ENCODE measurements around the gene LAIR2.

Gene LAIR2

DNA sequence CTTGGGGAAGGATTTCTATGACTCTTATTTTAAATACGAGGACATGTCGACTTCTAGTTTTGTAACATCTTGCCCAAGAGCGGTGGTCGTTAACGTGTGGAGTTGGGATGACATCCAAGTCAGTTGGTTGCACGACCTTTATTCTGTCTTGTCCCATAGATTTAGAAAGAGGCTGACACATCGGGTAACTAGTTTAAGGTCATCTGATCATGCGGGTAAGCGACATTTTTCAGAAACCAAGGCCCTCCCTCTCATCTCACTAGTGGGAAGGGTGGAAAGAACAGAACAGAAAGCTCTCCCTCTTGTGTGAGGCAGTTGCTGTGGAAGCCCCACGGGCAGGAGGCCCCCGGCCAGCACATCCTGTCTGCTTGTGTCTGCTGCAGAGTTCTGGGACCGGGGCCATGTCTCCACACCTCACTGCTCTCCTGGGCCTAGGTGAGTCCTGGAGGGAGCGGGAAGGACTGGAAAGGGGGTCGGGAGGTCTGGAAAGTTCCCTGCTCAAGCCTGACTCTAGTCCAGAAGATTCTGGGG lies at the start of gene LAIR2:
Gene LAIR2 (plus strand): TSS at position 314 of the 531 bp plus-strand sequence. CDS start 88 bp downstream, at position 402.
- no peak within 1 kb of the TSS for H3K9ac ChIP-seq (ENCODE audit: low read length)
- H3K27me3 ChIP-seq (ENCODE audit: control insufficient read depth, insufficient read depth, low read length), result no peaks in the 10 kb centered on the region
- H3K36me3 ChIP-seq (ENCODE audit: control insufficient read depth, insufficient read depth, low read length), result no peaks in the 10 kb centered on the region
- no peak within 1 kb of the TSS for H3K27ac ChIP-seq (ENCODE audit: low read depth, low read length)
- no peak within 1 kb of the TSS for H3K4me3 ChIP-seq (ENCODE audit: low read length)
- H3K4me1 ChIP-seq (ENCODE audit: control insufficient read depth, insufficient read depth, low read length), result no peaks in the 10 kb centered on the region

- no peak overlapping the region for H3K9ac ChIP-seq (ENCODE audit: low read length)
- H3K4me3 ChIP-seq (ENCODE audit: low read length), result no peak overlapping the region
- H3K4me1 ChIP-seq (ENCODE audit: control insufficient read depth, insufficient read depth, low read length), result peaks cover 14% of the 10 kb centered on the region
- peaks cover 69% of the 10 kb centered on the region for H3K36me3 ChIP-seq (ENCODE audit: control insufficient read depth, insufficient read depth, low read length)
- no peak overlapping the region for H3K27ac ChIP-seq (ENCODE audit: low read depth, low read length)
- H3K27me3 ChIP-seq (ENCODE audit: control insufficient read depth, insufficient read depth, low read length), result no peaks in the 10 kb centered on the region
Measured at GRCh38 chr19:54453921-54454780, 48.5 kb upstream of the LAIR2 start.

DNA sequence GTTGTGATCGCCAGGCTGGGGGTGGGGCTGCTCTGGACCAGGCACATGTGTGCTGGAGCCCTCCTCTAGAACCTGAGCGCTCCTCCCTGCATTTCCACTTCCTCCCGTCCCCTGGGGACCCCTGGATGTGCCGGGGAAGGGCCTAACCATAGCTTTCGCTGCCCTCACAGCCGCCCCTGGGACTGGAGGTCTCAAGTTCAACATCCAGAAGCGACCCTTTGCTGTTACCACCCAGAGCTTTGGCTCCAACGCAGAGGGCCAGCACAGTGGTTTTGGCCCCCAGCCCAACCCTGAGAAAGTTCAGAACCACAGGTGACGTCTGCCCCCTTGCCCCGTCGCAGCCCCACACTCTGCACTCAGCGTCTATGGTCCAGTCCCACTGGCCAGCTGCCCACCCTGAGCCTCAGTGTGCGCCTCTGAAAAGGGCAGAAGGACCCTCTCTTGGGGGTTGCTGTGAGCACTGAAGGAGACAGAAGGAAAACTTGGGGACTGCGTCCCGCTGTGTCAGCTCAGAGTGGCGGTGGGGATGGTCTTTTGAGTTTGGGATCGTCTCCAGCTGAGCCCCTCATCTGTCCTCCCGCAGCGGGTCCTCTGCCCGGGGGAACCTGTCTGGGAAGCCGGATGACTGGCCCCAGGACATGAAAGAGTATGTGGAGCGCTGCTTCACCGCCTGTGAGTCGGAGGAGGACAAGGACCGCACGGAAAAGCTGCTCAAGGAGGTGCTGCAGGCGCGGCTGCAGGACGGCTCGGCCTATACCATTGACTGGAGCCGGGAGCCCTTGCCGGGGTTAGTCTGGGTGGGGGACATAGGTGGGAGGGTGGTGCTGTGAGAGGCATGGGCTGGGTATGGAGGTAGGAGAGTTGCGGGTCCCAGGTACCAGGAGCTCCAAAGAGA lies 47.6 kb upstream of the LAIR2 start:
- Histone ChIP-seq H3K27me3 (ENCODE audit: control insufficient read depth, insufficient read depth, low read length) (no peaks in the 10 kb centered on the region), H3K9ac (ENCODE audit: low read length) (no peak overlapping the region), H3K36me3 (ENCODE audit: control insufficient read depth, insufficient read depth, low read length) (peaks cover 78% of the 10 kb centered on the region), H3K4me1 (ENCODE audit: control insufficient read depth, insufficient read depth, low read length) (peaks cover 9% of the 10 kb centered on the region), H3K27ac (ENCODE audit: low read depth, low read length) (no peak overlapping the region), H3K4me3 (ENCODE audit: low read length) (no peak overlapping the region)

DNA sequence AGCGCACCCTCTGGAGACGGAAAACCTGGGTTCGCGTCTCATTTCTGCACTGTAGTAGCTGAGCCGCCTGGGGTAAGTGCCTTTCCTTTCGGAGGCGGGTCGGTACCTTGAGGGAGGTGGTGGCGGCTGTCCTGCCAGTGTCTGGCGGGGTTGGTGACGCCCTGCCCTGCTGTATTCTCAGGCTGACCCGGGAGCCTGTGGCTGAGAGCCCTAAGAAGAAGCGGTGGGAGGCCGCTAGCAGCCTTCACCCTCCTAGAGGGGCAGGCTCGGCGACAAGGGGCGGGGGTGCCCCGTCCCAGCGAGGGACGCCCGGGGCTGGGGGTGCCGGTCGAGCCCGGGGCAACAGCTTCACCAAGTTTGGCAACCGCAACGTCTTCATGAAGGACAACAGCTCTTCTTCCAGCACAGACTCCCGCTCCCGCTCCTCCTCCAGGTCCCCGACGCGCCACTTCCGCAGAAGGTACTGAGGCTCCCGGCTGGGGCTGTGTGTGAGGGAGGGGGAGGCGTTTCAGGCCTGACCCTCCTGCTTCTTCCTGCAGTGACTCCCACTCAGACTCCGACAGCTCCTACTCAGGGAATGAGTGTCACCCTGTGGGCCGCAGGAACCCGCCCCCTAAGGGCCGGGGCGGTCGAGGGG lies 46.7 kb upstream of the LAIR2 start:
- Histone ChIP-seq H3K36me3 (ENCODE audit: control insufficient read depth, insufficient read depth, low read length) (peaks cover 80% of the 10 kb centered on the region), H3K27ac (ENCODE audit: low read depth, low read length) (no peak overlapping the region), H3K4me3 (ENCODE audit: low read length) (no peak overlapping the region), H3K9ac (ENCODE audit: low read length) (no peak overlapping the region), H3K27me3 (ENCODE audit: control insufficient read depth, insufficient read depth, low read length) (no peaks in the 10 kb centered on the region), H3K4me1 (ENCODE audit: control insufficient read depth, insufficient read depth, low read length) (peaks cover 3% of the 10 kb centered on the region)

- H3K36me3 ChIP-seq (ENCODE audit: control insufficient read depth, insufficient read depth, low read length), result peaks cover 81% of the 10 kb centered on the region
- no peak overlapping the region for H3K4me3 ChIP-seq (ENCODE audit: low read length)
- H3K27me3 ChIP-seq (ENCODE audit: control insufficient read depth, insufficient read depth, low read length), result no peaks in the 10 kb centered on the region
- no peaks in the 10 kb centered on the region for H3K4me1 ChIP-seq (ENCODE audit: control insufficient read depth, insufficient read depth, low read length)
- no peak overlapping the region for H3K27ac ChIP-seq (ENCODE audit: low read depth, low read length)
- H3K9ac ChIP-seq (ENCODE audit: low read length), result no peak overlapping the region
Measured at GRCh38 chr19:54456423-54457373, 45.9 kb upstream of the LAIR2 start.

- H3K4me1 ChIP-seq (ENCODE audit: control insufficient read depth, insufficient read depth, low read length), result peaks cover 6% of the 10 kb centered on the region
- no peaks in the 10 kb centered on the region for H3K27me3 ChIP-seq (ENCODE audit: control insufficient read depth, insufficient read depth, low read length)
- H3K9ac ChIP-seq (ENCODE audit: low read length), result no peak overlapping the region
- H3K4me3 ChIP-seq (ENCODE audit: low read length), result no peak overlapping the region
- peaks cover 74% of the 10 kb centered on the region for H3K36me3 ChIP-seq (ENCODE audit: control insufficient read depth, insufficient read depth, low read length)
- H3K27ac ChIP-seq (ENCODE audit: low read depth, low read length), result no peak overlapping the region
Measured at GRCh38 chr19:54457773-54458647, 44.6 kb upstream of the LAIR2 start.

DNA sequence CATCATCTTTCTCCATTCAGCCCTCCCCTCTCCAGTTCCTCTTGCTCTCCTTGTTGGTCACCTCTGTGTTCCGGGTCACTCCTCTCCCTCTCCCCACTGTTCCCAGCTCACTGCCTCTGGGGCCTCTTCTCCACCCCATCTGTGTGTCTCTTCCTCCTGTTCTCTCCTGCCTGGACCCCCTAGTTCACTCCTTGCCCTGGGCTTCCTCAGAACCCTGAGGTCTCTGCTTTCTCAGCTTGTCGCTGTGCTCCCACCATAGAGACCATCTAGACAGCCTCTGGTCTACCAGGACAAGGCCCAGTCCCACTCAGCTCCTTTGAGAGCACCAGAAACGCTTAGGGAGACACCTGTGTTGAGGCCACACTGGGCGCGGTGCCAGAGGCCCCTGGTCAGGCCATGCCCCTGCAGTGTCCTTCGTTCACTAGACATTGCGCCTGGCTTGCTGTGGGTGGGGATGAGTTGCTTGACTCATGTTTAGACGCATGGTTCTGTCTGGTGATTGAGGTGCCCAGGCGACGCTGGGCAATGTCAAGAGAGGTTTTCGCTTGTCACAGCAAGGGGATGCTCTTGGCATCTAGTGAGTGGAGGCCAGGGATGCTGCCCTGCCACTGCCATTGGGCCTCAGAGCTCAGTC lies 43.9 kb upstream of the LAIR2 start:
- Histone ChIP-seq H3K9ac (ENCODE audit: low read length) (no peak overlapping the region), H3K4me1 (ENCODE audit: control insufficient read depth, insufficient read depth, low read length) (peaks cover 6% of the 10 kb centered on the region), H3K27me3 (ENCODE audit: control insufficient read depth, insufficient read depth, low read length) (no peaks in the 10 kb centered on the region), H3K36me3 (ENCODE audit: control insufficient read depth, insufficient read depth, low read length) (peaks cover 67% of the 10 kb centered on the region), H3K27ac (ENCODE audit: low read depth, low read length) (no peak overlapping the region), H3K4me3 (ENCODE audit: low read length) (no peak overlapping the region)

DNA sequence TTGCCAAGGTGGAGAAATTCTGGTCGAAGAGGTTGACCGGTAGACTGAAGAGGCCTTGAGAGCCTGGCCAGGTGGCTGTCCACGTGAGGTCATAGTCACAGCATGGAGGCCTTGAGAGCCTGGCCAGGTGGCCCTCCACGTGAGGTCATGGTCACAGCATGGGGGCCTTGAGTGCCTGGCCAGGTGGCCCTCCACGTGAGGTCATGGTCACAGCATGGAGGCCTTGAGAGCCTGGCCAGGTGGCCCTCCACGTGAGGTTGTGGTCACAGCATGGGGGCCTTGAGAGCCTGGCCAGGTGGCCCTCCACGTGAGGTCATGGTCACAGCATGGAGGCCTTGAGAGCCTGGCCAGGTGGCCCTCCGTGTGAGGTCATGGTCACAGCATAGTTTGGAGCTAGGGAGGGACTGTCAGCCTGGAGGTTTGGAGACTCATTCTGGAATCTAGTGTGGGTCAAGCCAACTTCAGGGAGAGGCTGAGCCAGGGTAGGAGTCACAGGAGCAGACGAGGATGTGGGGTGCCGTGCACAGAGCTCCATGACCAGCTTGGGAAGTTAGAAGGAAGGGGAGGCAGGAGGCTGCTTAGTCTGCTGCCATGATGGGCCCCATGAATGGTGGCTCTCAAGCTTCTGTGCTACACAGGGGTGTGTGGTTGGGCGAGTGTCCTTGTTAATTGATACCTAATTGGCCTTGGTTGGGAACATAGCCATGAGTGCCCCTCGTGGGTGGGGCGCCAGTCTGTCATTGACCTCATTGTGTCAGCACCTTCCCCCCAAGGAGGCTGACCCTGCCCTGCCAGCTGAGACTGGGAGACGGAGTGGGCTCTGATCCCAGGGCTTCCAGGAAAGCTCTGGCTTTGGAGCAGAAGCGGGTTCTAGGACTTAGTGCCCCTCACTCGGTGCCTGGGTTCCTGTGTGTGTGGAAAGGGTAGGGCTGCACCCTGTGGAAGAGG lies 43.1 kb upstream of the LAIR2 start:
- Histone ChIP-seq H3K4me1 (ENCODE audit: control insufficient read depth, insufficient read depth, low read length) (peaks cover 11% of the 10 kb centered on the region), H3K9ac (ENCODE audit: low read length) (no peak overlapping the region), H3K27me3 (ENCODE audit: control insufficient read depth, insufficient read depth, low read length) (no peaks in the 10 kb centered on the region), H3K27ac (ENCODE audit: low read depth, low read length) (no peak overlapping the region), H3K4me3 (ENCODE audit: low read length) (no peak overlapping the region), H3K36me3 (ENCODE audit: control insufficient read depth, insufficient read depth, low read length) (peaks cover 59% of the 10 kb centered on the region)

GRCh38 chr19:54460230-54461005 lies 42.2 kb upstream of the LAIR2 start:
- Histone ChIP-seq H3K9ac (ENCODE audit: low read length) (no peak overlapping the region), H3K4me3 (ENCODE audit: low read length) (no peak overlapping the region), H3K36me3 (ENCODE audit: control insufficient read depth, insufficient read depth, low read length) (peaks cover 51% of the 10 kb centered on the region), H3K27ac (ENCODE audit: low read depth, low read length) (no peak overlapping the region), H3K27me3 (ENCODE audit: control insufficient read depth, insufficient read depth, low read length) (no peaks in the 10 kb centered on the region), H3K4me1 (ENCODE audit: control insufficient read depth, insufficient read depth, low read length) (peaks cover 11% of the 10 kb centered on the region)
